GM12878 (cell line): ENCODE results near the gene PAX1. TPM values are rescaled to one million over a fixed set of nuclear protein-coding genes. Genes with fewer than 3 reads are reported as not detected.

Source experiments
- ATAC-seq: fragments of 200-7000 bp; cut with Tn5 transposase; 3 replicates; pipeline ENCODE4 v1.9.1; 2020; ENCODE audit warnings: mild to moderate bottlenecking, moderate library complexity
- BruUV-seq: library from RNA; stranded (reverse); fragments of 400-500 nt; replicated peaks from 2 replicates; lab custom pipeline; 2021; lab: Mats Ljungman, UMichigan
- CTCF ChIA-PET: fragments of 300-600 bp; sonication (Branson Sonifier 250); formaldehyde crosslinking; extraction: SDS; loops from one replicate; lab custom pipeline; 2021; ENCODE audit warnings: inconsistent platforms; lab: Yijun Ruan, JAX
- POLR2A ChIA-PET: fragments of 350-600 bp; formaldehyde crosslinking; extraction: SDS; loops from one replicate; lab custom pipeline; 2021; ENCODE audit warnings: inconsistent platforms; lab: Charles Lee
- RAD21 ChIA-PET: fragments of 300-600 bp; sonication (Branson Sonifier 250); formaldehyde crosslinking; loops from one replicate; lab custom pipeline; 2023; ENCODE audit warnings: antibody characterized with exemption; ENCODE audit not compliant: unreplicated experiment; lab: Charles Lee
- SMC1A ChIA-PET: fragments of 300-600 bp; sonication (Branson Sonifier 250); formaldehyde crosslinking; loops from one replicate; lab custom pipeline; 2023; ENCODE audit not compliant: unreplicated experiment, uncharacterized antibody; lab: Charles Lee
- DNase-seq: peaks from one replicate; pipeline ENCODE4 v3.0.0-alpha.2; 2011; ENCODE audit warnings: low read depth, low spot score
- FAIRE-seq: peaks from 3 replicates; lab custom pipeline; 2011; peaks lifted over from hg19 to GRCh38; lab: Jason Lieb, UNC
- H2AFZ ChIP-seq: 2 replicates; pipeline ENCODE4 v1.6.0; 2011; ENCODE audit warnings: low read depth, low read length, control low read depth; ENCODE audit not compliant: control insufficient read depth
- H3K27ac ChIP-seq: 2 replicates; pipeline ENCODE4 v1.5.1; 2011; ENCODE audit warnings: control low read depth; ENCODE audit not compliant: control insufficient read depth, insufficient read depth
- H3K27me3 ChIP-seq, 2 experiments: replicated peaks in 1 of 2; 2 replicates each; pipeline versions ENCODE4 v1.6.0 to v1.6.1; 2011; ENCODE audit warnings: low read length in 1 of 2; ENCODE audit not compliant: control insufficient read depth in 2 of 2, insufficient read depth in 2 of 2
- H3K36me3 ChIP-seq, 2 experiments: 2 replicates each; pipeline ENCODE4 v1.5.1; 2011; ENCODE audit warnings: low read length in 1 of 2; ENCODE audit not compliant: control insufficient read depth in 2 of 2, insufficient read depth in 2 of 2
- H3K4me1 ChIP-seq: 2 replicates; pipeline ENCODE4 v1.6.1; 2011; ENCODE audit warnings: mild to moderate bottlenecking, low read length, moderate library complexity, mixed read lengths; ENCODE audit not compliant: control insufficient read depth, insufficient read depth
- H3K4me2 ChIP-seq: 2 replicates; pipeline ENCODE4 v1.6.0; 2011; ENCODE audit warnings: control low read depth; ENCODE audit not compliant: control insufficient read depth, insufficient read depth
- H3K4me3 ChIP-seq: fragments of 200-600 bp; sonication (generic); 2 replicates; pipeline ENCODE4 v1.5.1; 2016
- H3K79me2 ChIP-seq: 2 replicates; pipeline ENCODE4 v1.6.0; 2011; ENCODE audit warnings: low read length; ENCODE audit not compliant: control insufficient read depth, insufficient read depth
- H3K9ac ChIP-seq: 2 replicates; pipeline ENCODE4 v1.8.0; 2011; ENCODE audit warnings: low read length, control low read depth, mixed read lengths; ENCODE audit not compliant: control insufficient read depth, insufficient read depth
- H3K9me3 ChIP-seq: replicated peaks from 3 replicates; pipeline ENCODE4 v1.5.1; 2011; ENCODE audit warnings: mild to moderate bottlenecking, low read length; ENCODE audit not compliant: control insufficient read depth, insufficient read depth
- H4K20me1 ChIP-seq: 2 replicates; pipeline ENCODE4 v1.6.0; 2011; ENCODE audit not compliant: control insufficient read depth, insufficient read depth
- CREM ChIP-seq: IDR thresholded peaks from 2 replicates; pipeline ENCODE4 v1.6.1; 2014; ENCODE audit warnings: antibody characterized with exemption, low read depth
- HDGF ChIP-seq: fragments of 450-650 bp; IDR thresholded peaks from 2 replicates; pipeline ENCODE4 v1.6.1; 2016; ENCODE audit warnings: antibody characterized with exemption
- NFYA ChIP-seq: IDR thresholded peaks from 2 replicates; pipeline ENCODE4 v1.6.1; 2011; ENCODE audit warnings: low read depth, mild to moderate bottlenecking, low read length, improper control_type of control experiment, borderline replicate concordance
- NR2C1 ChIP-seq: fragments of 450-650 bp; IDR thresholded peaks from 2 replicates; pipeline ENCODE4 v1.6.1; 2017; ENCODE audit warnings: antibody characterized with exemption, mild to moderate bottlenecking, moderate library complexity
- SMARCA5 ChIP-seq: fragments of 450-650 bp; IDR thresholded peaks from 2 replicates; pipeline ENCODE4 v1.6.1; 2017; ENCODE audit warnings: mild to moderate bottlenecking
- ZNF24 ChIP-seq: fragments of 450-650 bp; IDR thresholded peaks from 2 replicates; pipeline ENCODE4 v1.6.1; 2017; ENCODE audit warnings: antibody characterized with exemption, mild to moderate bottlenecking
- WGBS: methylation state at CpG from one replicate; pipeline ENCODE4 v1.1.6; 2016; ENCODE audit warnings: low lambda C conversion rate; ENCODE audit not compliant: insufficient replicate concordance, insufficient coverage; ENCODE audit errors: missing lambda C conversion rate; 5-methylcytosine and 5-hydroxymethylcytosine counted together
- in situ Hi-C: fragments of 300-500 bp; cut with MboI; formaldehyde crosslinking; loops from 9 replicates; pipeline ENCODE4 v1.14.3; 2018; ENCODE audit warnings: mixed read lengths
- intact Hi-C: fragments of 100-400 bp; cut with micrococcal nuclease; formaldehyde crosslinking; loops from one replicate; pipeline ENCODE4 v1.14.2; 2022; ENCODE audit not compliant: unreplicated experiment
- polyA plus RNA-seq, 11 experiments: library from polyadenylated mRNA; depleted of rRNA in 4 of 11; unstranded in 6 of 11; stranded (reverse) in 5 of 11; fragments of >200 nt; fragmentation: Nextera tagmentation in 4 of 11; fragmentation: Illumina TruSeq in 1 of 11; extraction: Ambion mirVana in 4 of 11; extraction: Trizol in 1 of 11; gene quantifications; 1 replicate in 1 of 11; 2 replicates in 10 of 11; pipeline versions ENCODE4 v1.2.1 to v1.2.3, GENCODE V29; 2011 to 2016; ENCODE audit warnings: inconsistent platforms in 2 of 11, missing spikeins in 2 of 11, low read depth in 1 of 11
- total RNA-seq, 4 experiments: library from RNA; depleted of rRNA in 3 of 4; stranded (reverse); fragments of >200 nt in 3 of 4; fragmentation: Illumina TruSeq in 1 of 4; extraction: Trizol in 1 of 4; gene quantifications; 2 replicates each; pipeline versions ENCODE4 v1.2.1 to v1.2.3, GENCODE V29; 2013 to 2021
- TF ChIP-seq, protein P1 (sequence below): fragments of 450-650 bp; IDR thresholded peaks from 2 replicates; pipeline ENCODE4 v1.6.1; 2016; ENCODE audit warnings: mild to moderate bottlenecking
- TF ChIP-seq, protein P2 (sequence below): IDR thresholded peaks from 2 replicates; pipeline ENCODE4 v1.6.1; 2011; ENCODE audit warnings: low read depth, low read length, improper control_type of control experiment, borderline replicate concordance
- TF ChIP-seq, protein P3 (sequence below): IDR thresholded peaks from 2 replicates; pipeline ENCODE4 v1.6.1; 2012; ENCODE audit warnings: mild to moderate bottlenecking, low read depth, low read length
- TF ChIP-seq, protein P4 (sequence below): IDR thresholded peaks from 2 replicates; pipeline ENCODE4 v1.6.1; 2012; ENCODE audit warnings: low read depth, low read length, improper control_type of control experiment
- TF ChIP-seq, protein P5 (sequence below): fragments of 450-650 bp; IDR thresholded peaks from 2 replicates; pipeline ENCODE4 v1.6.1; 2017; ENCODE audit warnings: mild to moderate bottlenecking, low read depth, inconsistent platforms; ENCODE audit not compliant: poor library complexity, severe bottlenecking
- TF ChIP-seq, protein P6 (sequence below): IDR thresholded peaks from 2 replicates; pipeline ENCODE4 v1.6.1; 2011; ENCODE audit warnings: mild to moderate bottlenecking, low read depth, low read length, moderate library complexity; ENCODE audit not compliant: insufficient replicate concordance

The PAX1 gene
- total and polyA plus RNA-seq, 10 of the 15 experiments (the other 5 are each of a cell fraction or from before 2014, with no cell fraction given), result not detected

DNA sequence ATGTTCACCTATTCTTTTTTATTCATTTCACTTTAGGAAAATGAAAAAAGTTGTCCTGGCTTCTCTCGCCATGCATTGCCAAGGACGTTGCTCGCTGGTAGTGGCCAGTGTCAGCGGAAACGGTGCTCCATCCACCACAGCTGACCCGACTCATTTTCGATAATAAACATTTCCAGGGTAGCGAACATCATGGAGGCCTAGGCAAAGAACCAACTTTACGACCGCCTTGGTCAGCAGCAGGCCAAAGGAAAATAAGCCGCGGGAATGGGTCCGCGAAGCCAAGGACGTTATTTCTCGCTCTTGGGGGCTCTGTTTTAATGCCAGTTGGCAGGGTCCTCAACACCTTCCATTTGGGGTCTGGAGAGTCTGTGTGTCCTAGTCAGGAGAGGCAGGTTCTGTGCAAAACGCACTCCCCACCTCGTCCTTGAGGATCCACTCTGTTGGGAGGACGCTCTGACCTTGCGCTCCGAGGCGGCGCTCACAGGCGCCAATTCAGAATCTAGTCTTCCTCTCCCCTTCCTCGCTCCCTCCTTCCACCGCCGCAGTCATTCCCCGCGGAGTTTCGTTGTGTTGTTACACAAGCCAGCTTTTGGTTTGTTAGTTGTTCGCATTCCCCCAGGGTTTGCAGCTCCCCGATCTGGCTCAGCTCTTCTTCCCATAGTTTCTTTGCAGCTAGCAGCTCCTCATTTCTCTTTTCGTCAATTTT lies 4.1 kb upstream of the PAX1 start:
- no peak for DNase-seq
- FAIRE-seq, result no peak
- no peaks in the 10 kb centered on the region; the same call in 2 of the 3 replicates for H3K9me3 ChIP-seq
- no peak overlapping the region for H2AFZ ChIP-seq
- ATAC-seq, result no peak
- no peaks in the 10 kb centered on the region for H3K79me2 ChIP-seq
- H4K20me1 ChIP-seq, result no peaks in the 10 kb centered on the region
- POLR2A ChIA-PET, result no interaction called here
- RAD21 ChIA-PET, result no interaction called here
- H3K9ac ChIP-seq, result no peak overlapping the region
- no peak overlapping the region for H3K27ac ChIP-seq
- 26% methylated on average over 25 of the region's 33 CpGs for WGBS
- CTCF ChIA-PET, result interaction anchor here (1.9 kb wide), 1 partner anchor 18 kb away, joined by 7 read pairs; no protein-coding TSS in a partner anchor
- no peaks in the 10 kb centered on the region for H3K4me1 ChIP-seq
- H3K4me2 ChIP-seq, result no peak overlapping the region
- SMC1A ChIA-PET, result interaction anchor here (1.1 to 1.2 kb wide), 2 partner anchors 15 to 65 kb away, joined by 4 to 5 read pairs; no protein-coding TSS in a partner anchor
- intact Hi-C loops (no loop called here), in situ Hi-C loops (no loop called here)
- H3K27me3 ChIP-seq, result peaks cover 8 to 16% of the 10 kb centered on the region in 2 experiments
- BruUV-seq, result no TSS peak
- H3K36me3 ChIP-seq, result no peaks in the 10 kb centered on the region
- no peak overlapping the region for H3K4me3 ChIP-seq
- TF ChIP-seq, protein P1, sequence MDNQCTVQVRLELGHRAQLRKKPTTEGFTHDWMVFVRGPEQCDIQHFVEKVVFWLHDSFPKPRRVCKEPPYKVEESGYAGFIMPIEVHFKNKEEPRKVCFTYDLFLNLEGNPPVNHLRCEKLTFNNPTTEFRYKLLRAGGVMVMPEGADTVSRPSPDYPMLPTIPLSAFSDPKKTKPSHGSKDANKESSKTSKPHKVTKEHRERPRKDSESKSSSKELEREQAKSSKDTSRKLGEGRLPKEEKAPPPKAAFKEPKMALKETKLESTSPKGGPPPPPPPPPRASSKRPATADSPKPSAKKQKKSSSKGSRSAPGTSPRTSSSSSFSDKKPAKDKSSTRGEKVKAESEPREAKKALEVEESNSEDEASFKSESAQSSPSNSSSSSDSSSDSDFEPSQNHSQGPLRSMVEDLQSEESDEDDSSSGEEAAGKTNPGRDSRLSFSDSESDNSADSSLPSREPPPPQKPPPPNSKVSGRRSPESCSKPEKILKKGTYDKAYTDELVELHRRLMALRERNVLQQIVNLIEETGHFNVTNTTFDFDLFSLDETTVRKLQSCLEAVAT, result no peak
- TF ChIP-seq, protein P2, sequence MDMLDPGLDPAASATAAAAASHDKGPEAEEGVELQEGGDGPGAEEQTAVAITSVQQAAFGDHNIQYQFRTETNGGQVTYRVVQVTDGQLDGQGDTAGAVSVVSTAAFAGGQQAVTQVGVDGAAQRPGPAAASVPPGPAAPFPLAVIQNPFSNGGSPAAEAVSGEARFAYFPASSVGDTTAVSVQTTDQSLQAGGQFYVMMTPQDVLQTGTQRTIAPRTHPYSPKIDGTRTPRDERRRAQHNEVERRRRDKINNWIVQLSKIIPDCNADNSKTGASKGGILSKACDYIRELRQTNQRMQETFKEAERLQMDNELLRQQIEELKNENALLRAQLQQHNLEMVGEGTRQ, result no peak
- TF ChIP-seq, protein P3, sequence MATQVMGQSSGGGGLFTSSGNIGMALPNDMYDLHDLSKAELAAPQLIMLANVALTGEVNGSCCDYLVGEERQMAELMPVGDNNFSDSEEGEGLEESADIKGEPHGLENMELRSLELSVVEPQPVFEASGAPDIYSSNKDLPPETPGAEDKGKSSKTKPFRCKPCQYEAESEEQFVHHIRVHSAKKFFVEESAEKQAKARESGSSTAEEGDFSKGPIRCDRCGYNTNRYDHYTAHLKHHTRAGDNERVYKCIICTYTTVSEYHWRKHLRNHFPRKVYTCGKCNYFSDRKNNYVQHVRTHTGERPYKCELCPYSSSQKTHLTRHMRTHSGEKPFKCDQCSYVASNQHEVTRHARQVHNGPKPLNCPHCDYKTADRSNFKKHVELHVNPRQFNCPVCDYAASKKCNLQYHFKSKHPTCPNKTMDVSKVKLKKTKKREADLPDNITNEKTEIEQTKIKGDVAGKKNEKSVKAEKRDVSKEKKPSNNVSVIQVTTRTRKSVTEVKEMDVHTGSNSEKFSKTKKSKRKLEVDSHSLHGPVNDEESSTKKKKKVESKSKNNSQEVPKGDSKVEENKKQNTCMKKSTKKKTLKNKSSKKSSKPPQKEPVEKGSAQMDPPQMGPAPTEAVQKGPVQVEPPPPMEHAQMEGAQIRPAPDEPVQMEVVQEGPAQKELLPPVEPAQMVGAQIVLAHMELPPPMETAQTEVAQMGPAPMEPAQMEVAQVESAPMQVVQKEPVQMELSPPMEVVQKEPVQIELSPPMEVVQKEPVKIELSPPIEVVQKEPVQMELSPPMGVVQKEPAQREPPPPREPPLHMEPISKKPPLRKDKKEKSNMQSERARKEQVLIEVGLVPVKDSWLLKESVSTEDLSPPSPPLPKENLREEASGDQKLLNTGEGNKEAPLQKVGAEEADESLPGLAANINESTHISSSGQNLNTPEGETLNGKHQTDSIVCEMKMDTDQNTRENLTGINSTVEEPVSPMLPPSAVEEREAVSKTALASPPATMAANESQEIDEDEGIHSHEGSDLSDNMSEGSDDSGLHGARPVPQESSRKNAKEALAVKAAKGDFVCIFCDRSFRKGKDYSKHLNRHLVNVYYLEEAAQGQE, result no peak
- TF ChIP-seq CREM (no peak), NR2C1 (no peak), HDGF (no peak), ZNF24 (no peak), NFYA (no peak), SMARCA5 (no peak)
- TF ChIP-seq, protein P4, sequence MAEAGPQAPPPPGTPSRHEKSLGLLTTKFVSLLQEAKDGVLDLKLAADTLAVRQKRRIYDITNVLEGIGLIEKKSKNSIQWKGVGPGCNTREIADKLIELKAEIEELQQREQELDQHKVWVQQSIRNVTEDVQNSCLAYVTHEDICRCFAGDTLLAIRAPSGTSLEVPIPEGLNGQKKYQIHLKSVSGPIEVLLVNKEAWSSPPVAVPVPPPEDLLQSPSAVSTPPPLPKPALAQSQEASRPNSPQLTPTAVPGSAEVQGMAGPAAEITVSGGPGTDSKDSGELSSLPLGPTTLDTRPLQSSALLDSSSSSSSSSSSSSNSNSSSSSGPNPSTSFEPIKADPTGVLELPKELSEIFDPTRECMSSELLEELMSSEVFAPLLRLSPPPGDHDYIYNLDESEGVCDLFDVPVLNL, result no peak
- TF ChIP-seq, protein P5, sequence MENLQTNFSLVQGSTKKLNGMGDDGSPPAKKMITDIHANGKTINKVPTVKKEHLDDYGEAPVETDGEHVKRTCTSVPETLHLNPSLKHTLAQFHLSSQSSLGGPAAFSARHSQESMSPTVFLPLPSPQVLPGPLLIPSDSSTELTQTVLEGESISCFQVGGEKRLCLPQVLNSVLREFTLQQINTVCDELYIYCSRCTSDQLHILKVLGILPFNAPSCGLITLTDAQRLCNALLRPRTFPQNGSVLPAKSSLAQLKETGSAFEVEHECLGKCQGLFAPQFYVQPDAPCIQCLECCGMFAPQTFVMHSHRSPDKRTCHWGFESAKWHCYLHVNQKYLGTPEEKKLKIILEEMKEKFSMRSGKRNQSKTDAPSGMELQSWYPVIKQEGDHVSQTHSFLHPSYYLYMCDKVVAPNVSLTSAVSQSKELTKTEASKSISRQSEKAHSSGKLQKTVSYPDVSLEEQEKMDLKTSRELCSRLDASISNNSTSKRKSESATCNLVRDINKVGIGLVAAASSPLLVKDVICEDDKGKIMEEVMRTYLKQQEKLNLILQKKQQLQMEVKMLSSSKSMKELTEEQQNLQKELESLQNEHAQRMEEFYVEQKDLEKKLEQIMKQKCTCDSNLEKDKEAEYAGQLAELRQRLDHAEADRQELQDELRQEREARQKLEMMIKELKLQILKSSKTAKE, result no peak
- TF ChIP-seq, protein P6, sequence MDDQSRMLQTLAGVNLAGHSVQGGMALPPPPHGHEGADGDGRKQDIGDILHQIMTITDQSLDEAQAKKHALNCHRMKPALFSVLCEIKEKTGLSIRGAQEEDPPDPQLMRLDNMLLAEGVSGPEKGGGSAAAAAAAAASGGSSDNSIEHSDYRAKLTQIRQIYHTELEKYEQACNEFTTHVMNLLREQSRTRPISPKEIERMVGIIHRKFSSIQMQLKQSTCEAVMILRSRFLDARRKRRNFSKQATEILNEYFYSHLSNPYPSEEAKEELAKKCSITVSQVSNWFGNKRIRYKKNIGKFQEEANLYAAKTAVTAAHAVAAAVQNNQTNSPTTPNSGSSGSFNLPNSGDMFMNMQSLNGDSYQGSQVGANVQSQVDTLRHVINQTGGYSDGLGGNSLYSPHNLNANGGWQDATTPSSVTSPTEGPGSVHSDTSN, result no peak
